Progenitor cell of endocrine pancreas (in vitro differentiated cells): ENCODE results near the gene XPO5. TPM values are rescaled to one million over a fixed set of nuclear protein-coding genes. Genes with fewer than 3 reads are reported as not detected.
"Not testable (repeated sequence)": the region's sequence is repeated elsewhere in the genome, so short reads cannot be mapped to it uniquely, and the experiment has no call there.

ENCODE experiments used
- DNase-seq: peaks from one replicate; pipeline ENCODE4 v3.0.0; 2021; ENCODE audit warnings: low spot score; ENCODE audit not compliant: unreplicated experiment
- H3K27ac Mint-ChIP-seq: 2 replicates; pipeline ENCODE4 v1.8.0; 2021; ENCODE audit warnings: mild to moderate bottlenecking, moderate library complexity, mixed read lengths
- H3K27me3 Mint-ChIP-seq: 2 replicates; pipeline ENCODE4 v1.8.0; 2021; ENCODE audit warnings: mixed read lengths
- H3K36me3 Mint-ChIP-seq: 2 replicates; pipeline ENCODE4 v1.8.0; 2022; ENCODE audit warnings: mixed read lengths; ENCODE audit not compliant: insufficient read depth
- H3K4me1 Mint-ChIP-seq: 2 replicates; pipeline ENCODE4 v1.8.0; 2021; ENCODE audit warnings: low read depth, mixed read lengths
- H3K4me3 Mint-ChIP-seq: 2 replicates; pipeline ENCODE4 v1.8.0; 2021; ENCODE audit warnings: low read depth, mild to moderate bottlenecking, moderate library complexity, mixed read lengths
- H3K9me3 Mint-ChIP-seq: 2 replicates; pipeline ENCODE4 v1.8.0; 2021; ENCODE audit warnings: low read depth, mixed read lengths
- total RNA-seq: library from RNA; stranded (reverse); gene quantifications from 2 replicates; pipeline ENCODE4 v1.2.1, GENCODE V29; 2021
- TF ChIP-seq, protein P1 (sequence below): fragments of 200-600 bp; sonication (generic); IDR thresholded peaks from one replicate; pipeline ENCODE4 v1.5.0; 2021; ENCODE audit warnings: antibody characterized with exemption, mild to moderate bottlenecking; ENCODE audit not compliant: unreplicated experiment

The XPO5 gene
- total RNA-seq, 1 donor from 2014 or later = 64.0 TPM

DNA sequence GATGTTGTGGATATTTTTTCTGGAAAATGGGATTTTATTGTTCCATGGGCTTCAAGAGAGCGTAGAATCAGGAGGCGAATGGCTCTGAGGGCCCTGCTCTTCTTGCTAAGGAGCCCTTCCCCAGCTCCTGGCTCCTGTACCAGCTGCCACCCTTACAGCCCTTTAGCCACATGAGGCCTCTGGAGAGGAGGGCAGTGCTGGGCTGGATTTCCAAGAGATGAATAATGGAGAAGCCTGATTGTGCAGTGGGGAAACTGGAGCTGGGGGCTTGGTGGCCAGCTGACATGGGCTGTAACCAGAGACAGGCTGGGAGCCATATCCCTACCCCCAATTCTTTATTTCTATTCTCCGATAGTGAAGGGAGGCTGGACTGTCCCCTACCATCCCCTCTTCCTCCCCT, 74.9 kb downstream of the XPO5 start:
- H3K36me3 Mint-ChIP-seq = peaks cover 17% of the 10 kb centered on the region
- H3K27ac Mint-ChIP-seq = no peak overlapping the region
- H3K4me1 Mint-ChIP-seq = peaks cover 1% of the 10 kb centered on the region
- no peak overlapping the region for H3K4me3 Mint-ChIP-seq
- TF ChIP-seq, protein P1, sequence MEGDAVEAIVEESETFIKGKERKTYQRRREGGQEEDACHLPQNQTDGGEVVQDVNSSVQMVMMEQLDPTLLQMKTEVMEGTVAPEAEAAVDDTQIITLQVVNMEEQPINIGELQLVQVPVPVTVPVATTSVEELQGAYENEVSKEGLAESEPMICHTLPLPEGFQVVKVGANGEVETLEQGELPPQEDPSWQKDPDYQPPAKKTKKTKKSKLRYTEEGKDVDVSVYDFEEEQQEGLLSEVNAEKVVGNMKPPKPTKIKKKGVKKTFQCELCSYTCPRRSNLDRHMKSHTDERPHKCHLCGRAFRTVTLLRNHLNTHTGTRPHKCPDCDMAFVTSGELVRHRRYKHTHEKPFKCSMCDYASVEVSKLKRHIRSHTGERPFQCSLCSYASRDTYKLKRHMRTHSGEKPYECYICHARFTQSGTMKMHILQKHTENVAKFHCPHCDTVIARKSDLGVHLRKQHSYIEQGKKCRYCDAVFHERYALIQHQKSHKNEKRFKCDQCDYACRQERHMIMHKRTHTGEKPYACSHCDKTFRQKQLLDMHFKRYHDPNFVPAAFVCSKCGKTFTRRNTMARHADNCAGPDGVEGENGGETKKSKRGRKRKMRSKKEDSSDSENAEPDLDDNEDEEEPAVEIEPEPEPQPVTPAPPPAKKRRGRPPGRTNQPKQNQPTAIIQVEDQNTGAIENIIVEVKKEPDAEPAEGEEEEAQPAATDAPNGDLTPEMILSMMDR = no peak
- no peaks in the 10 kb centered on the region for H3K27me3 Mint-ChIP-seq
- no peak for DNase-seq
- H3K9me3 Mint-ChIP-seq = no peaks in the 10 kb centered on the region

DNA sequence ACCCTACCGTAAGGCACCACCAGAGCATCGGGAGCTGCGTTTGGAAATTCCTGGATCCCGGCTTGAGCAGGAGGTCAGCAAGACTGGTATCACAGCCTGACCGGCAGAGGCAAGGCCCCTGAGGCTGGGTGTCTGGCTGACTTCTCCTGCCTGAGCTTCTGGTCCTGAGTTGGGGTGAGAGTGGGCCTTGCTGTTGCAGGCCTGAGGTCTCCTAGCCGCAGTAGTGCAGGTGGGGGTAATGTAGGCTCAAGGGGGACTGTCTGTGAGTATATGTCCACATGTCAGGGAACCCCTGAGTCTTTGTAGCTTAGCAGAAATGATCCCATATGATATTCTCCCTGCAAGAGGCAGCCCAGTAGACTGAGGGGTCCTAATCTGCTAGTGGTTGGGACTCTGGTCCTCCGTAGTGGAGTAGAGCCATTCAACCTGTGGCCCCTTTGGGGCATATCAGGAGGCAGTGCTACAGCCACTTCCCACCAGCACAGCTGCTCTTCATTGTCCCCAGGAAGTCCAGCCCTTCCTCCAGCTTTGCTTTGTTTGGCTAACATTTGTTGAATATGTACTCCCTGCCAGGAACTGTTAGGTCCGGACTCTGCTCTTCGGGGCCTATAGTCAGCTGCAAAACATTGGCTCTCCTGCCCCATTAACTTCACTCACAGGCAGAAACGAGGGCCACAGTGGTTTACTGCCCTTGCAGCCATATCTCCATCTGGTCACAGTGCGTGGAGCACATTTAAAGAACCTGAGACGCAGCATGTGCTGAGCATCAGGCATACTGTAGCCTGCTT, 76.6 kb downstream of the XPO5 start:
- TF ChIP-seq, protein P1 = no peak
- peaks cover 13% of the 10 kb centered on the region for H3K36me3 Mint-ChIP-seq
- no peaks in the 10 kb centered on the region for H3K9me3 Mint-ChIP-seq
- H3K27ac Mint-ChIP-seq = no peak overlapping the region
- no peaks in the 10 kb centered on the region for H3K27me3 Mint-ChIP-seq
- DNase-seq = no peak
- peaks cover 1% of the 10 kb centered on the region for H3K4me1 Mint-ChIP-seq
- H3K4me3 Mint-ChIP-seq = no peak overlapping the region

GRCh38 chr6:43498291-43498690, 77.5 kb downstream of the XPO5 start:
- H3K4me3 Mint-ChIP-seq, H3K36me3 Mint-ChIP-seq, H3K9me3 Mint-ChIP-seq, H3K27me3 Mint-ChIP-seq, DNase-seq, H3K4me1 Mint-ChIP-seq, H3K27ac Mint-ChIP-seq: not testable (repeated sequence)

GRCh38 chr6:43497689-43498088, 78.1 kb downstream of the XPO5 start:
- Mint-ChIP-seq H3K4me3 (no peak overlapping the region), H3K27me3 (no peaks in the 10 kb centered on the region), H3K27ac (no peak overlapping the region), H3K9me3 (no peaks in the 10 kb centered on the region), H3K36me3 (peaks cover 7% of the 10 kb centered on the region), H3K4me1 (peaks cover 3% of the 10 kb centered on the region)
- DNase-seq = no peak
- TF ChIP-seq, protein P1 = no peak

GRCh38 chr6:43497129-43497396, 78.8 kb downstream of the XPO5 start:
- Mint-ChIP-seq H3K9me3 (no peaks in the 10 kb centered on the region), H3K36me3 (peaks cover 7% of the 10 kb centered on the region), H3K27ac (no peak overlapping the region), H3K4me3 (no peak overlapping the region), H3K27me3 (no peaks in the 10 kb centered on the region), H3K4me1 (peaks cover 3% of the 10 kb centered on the region)
- DNase-seq = no peak
- TF ChIP-seq, protein P1 = no peak
